Activated naive CD4-positive, alpha-beta T cell (primary cell): ENCODE data around the gene PTPN11.

Experiments used
- DNase-seq, 4 experiments: peaks; one replicate each; lab custom pipeline; 2025; lab: John Stamatoyannopoulos, UW

The PTPN11 gene

DNA sequence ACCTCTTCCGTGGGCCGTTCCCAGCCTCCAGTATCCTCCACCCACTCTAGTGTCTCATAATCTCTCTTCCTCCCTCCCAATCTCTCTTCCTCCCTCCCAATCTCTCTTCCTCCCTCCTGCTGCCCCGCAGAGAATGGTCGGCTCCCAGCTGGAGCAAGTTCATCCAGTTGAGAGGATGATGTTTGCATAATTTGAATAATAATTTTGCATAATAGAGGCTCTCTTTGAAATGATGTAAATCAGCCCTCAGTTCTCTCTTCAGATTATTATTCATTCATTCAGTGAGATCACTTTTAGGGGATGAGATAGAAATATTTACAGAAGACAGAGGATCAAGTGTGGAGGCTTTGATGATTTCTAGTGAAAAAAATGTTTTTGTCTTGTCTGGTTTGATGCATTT lies 125.0 kb downstream of the PTPN11 start:
- no peak for DNase-seq

DNA sequence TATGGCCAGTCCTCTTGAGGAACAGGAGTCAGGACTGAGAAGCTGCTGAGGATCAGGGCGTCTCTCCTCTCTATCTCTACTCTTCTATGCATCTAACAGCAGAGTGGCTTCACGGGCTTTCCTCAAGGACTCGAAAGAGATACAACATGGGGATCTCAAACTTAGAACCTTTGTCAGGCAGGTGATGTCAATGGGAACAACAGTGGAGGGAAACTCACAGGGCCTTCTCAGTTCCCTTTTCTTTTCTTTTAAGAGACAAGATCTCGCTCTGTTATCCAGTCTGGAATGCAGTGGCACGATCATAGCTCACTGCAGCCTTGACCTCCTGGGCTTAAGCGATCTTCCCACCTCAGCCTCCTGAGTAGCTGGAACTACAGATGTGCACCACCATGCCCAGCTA lies 127.6 kb downstream of the PTPN11 start:
- DNase-seq, result no peak

DNA sequence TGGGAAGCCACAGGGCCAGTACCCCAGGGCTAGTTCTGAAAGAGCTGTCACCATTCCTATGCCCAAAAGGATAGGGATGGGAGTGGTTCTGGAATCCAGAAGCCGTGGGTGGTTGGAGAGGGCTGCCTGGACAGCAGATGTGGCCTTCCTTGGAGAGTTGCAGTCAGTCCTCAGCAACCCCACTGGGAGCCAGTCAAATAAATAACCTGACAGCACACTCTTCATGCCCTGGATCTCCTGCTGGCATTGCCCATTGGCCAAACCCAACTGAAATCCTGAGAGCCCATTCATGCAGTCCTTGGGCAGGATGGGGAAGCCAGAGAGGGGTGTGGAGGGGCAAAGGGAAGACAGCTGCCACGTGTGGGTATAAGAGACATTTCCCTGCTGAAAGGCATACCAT lies 128.2 kb downstream of the PTPN11 start:
- DNase-seq, result no peak

DNA sequence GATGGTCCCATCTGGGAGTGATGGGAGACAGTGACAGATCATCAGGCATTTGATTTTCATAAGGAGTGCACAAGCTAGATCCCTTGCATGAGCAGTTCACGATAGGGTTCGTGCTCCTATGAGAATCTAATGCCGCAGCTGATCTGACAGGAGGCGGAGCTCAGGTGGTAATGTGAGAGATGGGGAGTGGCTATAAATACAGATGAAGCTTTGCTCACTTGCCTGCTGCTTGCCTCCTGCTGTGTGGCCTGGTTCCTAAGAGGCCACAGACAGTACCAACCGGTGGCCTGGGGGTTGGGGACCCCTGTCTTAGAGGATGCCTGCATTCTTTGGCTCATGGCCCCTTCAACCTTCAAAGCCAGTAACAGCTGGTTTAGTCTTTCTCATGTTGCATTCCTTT lies 130.3 kb downstream of the PTPN11 start:
- no peak for DNase-seq

DNA sequence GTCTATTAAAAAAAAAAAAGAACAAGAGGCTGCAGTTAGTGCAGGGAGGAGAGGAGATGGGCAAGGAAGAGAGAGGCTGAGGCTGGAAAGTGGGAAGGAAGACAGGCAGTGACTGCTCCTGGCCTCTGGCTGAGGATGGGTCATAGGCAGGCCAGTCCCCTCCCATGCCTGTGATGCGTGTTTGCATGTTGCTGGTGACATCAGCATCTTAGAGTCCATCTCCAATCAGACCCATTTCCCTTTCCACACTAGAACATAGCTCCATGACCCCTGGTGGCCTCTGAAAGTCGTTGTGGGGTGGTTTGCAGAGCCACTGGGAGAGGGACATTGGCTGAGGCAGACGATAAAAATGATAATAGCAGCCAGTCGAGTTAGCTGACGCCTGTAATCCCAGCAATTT lies 132.9 kb downstream of the PTPN11 start:
- DNase-seq, result no peak

DNA sequence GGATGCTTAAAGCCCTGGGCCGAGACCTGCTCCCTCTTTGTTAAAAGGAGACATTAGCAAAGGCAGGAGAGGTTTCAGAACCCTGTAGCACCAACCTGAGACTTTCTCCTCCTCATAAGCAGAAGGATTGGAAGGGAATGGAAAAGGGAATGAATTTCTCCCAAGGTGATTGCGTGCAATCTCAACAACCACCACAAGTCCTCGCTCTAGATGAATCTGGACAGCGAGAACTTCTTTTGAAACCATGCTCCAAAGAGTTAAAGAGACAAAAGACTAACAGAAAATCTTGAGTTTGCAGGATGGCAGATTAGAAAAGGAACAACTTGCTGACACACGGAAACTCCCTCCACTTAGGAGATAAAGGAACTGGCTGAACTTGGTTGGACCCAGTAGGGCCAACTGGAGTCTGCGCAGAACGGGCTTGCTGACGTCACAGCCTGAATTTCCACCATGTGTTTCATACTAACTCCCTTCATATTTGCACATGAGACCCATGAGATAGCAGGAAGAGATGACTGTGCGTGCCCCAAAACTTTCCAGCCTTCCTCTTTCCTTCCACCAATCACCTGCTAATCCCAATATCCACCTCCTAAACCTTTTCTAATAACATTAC lies 137.0 kb downstream of the PTPN11 start:
- DNase-seq, result no peak

DNA sequence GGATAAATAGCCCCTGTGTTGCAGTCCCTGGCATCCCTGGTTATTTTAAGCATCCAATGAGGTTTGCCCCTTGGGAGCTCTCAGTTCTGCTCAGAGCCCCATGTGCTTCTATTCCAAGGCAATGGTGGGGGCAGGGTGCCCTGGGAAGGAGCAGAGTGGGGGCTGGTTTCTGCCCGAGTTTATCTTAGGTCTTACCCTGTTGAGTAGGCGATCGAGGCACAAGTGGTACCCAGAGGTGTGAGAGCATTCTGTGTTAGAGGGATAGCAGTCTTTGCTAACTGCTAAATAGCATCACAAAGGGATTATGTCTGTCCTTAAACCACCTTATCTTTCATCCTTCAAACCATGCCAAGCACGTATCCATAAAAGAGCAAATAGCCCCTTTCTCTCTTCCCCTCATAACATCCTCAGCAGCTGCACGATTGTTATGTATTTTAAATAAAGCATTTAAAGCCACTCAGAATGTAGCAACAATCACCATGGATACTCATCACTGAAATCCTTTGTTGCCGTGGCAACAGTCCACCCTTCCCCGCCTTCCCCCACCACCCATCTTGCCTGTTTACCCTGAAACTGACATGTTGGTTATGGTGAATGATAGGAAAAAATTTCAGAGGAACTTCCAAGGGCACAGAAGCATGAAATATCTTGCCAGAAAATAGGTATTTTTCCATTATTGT lies 139.3 kb downstream of the PTPN11 start:
- DNase-seq, result no peak
